D721Med (cell line): ENCODE measurements around the gene GUCY2F.

Experiments
- DNase-seq: peaks from one replicate; pipeline ENCODE4 v3.0.0; 2011; ENCODE audit warnings: low spot score; ENCODE audit not compliant: insufficient read length
- FAIRE-seq: peaks from 2 replicates; lab custom pipeline; 2011; peaks lifted over from hg19 to GRCh38; lab: Jason Lieb, UNC
- CTCF ChIP-seq: IDR thresholded peaks from 2 replicates; pipeline ENCODE4 v1.5.1; 2012; ENCODE audit warnings: mild to moderate bottlenecking, control low read depth; ENCODE audit not compliant: insufficient read depth; ENCODE audit errors: missing control alignments

Gene GUCY2F

GRCh38 chrX:109347632-109348031 lies 134.3 kb downstream of the GUCY2F start:
- FAIRE-seq, result no peak
- no peak for DNase-seq
- TF ChIP-seq CTCF, result no peak

- no peak for TF ChIP-seq CTCF
- FAIRE-seq, result no peak
- DNase-seq, result no peak
These were observed 135.4 kb downstream of the GUCY2F start for GRCh38 chrX:109346491-109346890.

- FAIRE-seq (no peak), DNase-seq (no peak)
- no peak for TF ChIP-seq CTCF
These were observed 136.0 kb downstream of the GUCY2F start for GRCh38 chrX:109345856-109346255.

GRCh38 chrX:109344678-109345077 lies 137.2 kb downstream of the GUCY2F start:
- DNase-seq, result no peak
- no peak for TF ChIP-seq CTCF
- no peak for FAIRE-seq

- DNase-seq (no peak), FAIRE-seq (no peak)
- TF ChIP-seq CTCF, result no peak
These were observed 137.8 kb downstream of the GUCY2F start for GRCh38 chrX:109344101-109344500.

GRCh38 chrX:109343671-109344070 lies 138.2 kb downstream of the GUCY2F start:
- DNase-seq (no peak), FAIRE-seq (no peak)
- TF ChIP-seq CTCF, result no peak

GRCh38 chrX:109336141-109336540 lies 145.7 kb downstream of the GUCY2F start:
- no peak for FAIRE-seq
- no peak for TF ChIP-seq CTCF
- DNase-seq, result no peak
